Tongue (tissue), 2 donors: ENCODE data around the gene CLDN6. TPM values are rescaled to one million over a fixed set of nuclear protein-coding genes. Genes with fewer than 3 reads are reported as not detected.

Experiments used
- DNase-seq: peaks from one replicate; pipeline ENCODE4 v3.0.0-alpha.2; 2015
- total RNA-seq: library from RNA; depleted of rRNA; stranded (reverse); fragments of >200 nt; gene quantifications from one replicate; pipeline ENCODE4 v1.2.3, GENCODE V29; 2014

The CLDN6 gene
- total RNA-seq, 1 donor from 2014 or later: not detected

DNA sequence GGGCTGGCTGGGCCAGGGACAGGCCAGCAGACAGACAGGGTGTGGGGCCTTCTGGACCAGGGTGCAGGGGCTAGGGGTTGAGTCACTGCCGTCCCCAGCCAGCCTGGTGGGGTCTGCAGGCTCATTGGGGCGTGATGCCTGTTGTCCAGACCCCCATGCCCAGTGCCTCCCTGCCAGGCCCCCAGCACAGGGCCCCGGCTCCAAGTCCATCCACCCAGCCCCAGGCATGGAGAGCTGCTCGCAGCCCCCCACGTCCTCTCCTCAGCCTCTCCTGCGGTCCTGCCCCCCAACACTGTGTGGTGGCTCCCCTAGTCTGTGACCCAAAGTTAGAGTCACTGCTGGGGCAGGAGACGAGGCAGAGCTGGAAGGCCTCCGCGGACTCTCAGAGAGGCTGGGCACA lies 30.7 kb downstream of the CLDN6 start:
- no peak for DNase-seq

DNA sequence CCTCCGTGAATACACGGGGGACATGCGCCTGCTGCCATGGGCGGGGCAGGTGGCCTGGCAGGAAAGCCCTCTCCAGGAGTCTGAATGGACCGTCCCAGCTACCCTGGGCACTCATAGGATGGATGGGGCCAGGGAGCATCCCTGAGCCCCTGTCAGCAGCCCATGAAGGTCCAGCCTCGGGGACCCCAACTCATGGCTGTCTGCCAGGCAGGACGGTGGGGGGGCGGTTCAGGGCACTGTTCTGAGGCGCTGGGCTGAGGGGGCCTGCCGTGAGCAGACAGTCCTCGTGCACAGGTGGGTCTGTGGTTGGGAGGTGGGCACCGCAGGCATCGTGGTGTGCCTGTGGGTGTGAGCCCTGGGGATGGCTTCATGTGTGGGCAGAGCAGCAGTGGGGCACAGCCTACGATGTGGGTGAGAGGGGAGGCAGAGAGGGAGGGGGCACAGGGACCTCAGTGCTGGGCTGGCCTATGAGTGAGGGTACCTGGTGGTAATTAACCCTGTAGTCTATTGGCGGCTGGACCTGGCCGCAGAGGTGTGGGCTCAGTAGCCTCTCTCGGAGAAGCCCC lies 31.3 kb downstream of the CLDN6 start:
- no peak for DNase-seq

GRCh38 chr16:2985893-2986355 lies 32.1 kb downstream of the CLDN6 start:
- DNase-seq: peak; percentile 51

DNA sequence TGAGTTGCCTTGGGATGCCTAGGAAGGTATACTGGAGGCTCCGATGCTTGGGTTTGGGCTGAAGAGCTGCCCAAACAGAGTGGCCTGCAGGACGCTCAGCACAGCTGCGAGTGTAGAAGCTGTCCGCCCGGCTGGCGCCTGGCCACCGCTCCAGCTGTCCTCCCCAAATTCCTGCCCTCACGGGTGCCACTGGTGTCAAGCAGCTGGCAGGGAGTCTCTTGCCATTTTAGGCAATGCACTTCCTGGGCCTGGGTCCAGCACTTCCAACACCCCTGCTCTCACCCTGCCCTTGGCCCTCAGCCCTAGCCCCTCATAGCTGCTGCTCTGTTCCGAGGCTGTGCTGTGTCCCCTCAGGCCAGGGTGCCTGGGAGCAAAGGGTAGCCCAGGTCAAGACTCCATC lies 32.5 kb downstream of the CLDN6 start:
- peak; percentile 96 for DNase-seq

DNA sequence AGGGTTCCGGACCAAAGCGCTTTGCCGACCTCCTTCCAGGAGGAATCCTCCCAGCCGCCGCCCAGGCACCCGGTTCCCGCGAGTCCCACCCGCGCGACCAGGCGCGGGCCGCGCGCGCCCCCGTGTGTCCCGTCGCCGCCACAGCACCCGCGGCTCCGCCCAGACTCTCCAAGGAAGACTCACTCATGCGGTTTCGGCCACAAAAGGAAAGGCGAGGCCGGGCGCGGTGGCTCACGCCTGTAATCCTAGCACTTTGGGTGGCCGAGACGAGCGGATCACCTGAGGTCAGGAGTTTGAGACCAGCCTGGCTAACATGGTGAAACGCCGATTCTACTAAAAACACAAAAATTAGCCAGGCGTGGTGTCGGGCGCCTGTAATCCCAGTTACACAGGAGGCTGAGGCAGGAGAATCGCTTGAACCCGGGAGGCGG lies 34.3 kb downstream of the CLDN6 start:
- peak; percentile 85 for DNase-seq

- DNase-seq: no peak
These were observed 35.6 kb downstream of the CLDN6 start for GRCh38 chr16:2982402-2982801.

- DNase-seq: no peak
These were observed 36.1 kb downstream of the CLDN6 start for GRCh38 chr16:2981899-2982250.

GRCh38 chr16:2981177-2981898 lies 36.6 kb downstream of the CLDN6 start:
- no peak for DNase-seq

DNA sequence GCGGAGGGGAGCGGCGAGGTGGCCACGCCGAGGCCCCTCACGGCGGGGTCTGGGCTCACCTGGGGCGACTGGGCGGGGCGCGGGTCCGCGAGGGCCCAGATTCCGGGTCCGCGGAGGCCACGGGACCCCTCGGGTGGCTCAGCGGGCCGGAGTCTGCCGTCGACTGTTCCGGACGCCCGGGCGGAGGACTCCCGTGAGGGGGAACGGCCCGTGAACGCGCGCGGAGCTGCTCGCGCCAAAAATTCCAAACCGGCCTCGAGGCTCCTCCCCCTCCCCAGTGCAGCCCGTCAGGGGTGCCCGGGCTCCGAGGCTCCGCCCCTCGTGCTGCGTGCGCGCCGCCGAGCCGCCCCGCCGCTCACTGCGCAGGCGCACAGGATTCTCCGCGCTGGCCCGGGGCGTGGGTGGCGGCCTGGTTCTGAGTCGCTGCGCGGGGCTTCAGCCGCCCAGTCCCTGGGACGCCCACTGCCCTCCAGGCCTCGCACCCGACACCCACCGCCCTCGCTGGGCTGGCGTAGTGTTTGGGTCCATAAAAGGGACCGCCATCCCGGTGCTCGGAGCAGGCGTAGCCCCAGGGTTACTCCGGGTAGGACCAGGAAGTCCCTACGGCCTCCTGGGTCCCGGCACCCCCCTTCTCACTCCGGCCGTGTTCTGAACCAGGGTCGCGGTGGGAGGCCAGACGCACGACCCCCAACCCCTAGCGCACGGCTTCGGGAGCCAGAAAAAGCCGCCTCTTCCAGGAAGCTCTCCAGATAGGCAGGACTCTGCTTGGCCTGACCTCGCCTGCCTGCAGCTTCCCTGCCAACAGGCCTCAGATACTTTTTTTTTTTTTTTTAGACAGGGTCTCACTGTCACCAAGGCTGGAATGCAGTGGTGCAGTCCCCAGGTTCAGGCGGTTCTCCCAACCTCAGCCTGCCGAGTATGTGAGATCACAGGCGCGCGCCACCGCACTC lies 37.5 kb downstream of the CLDN6 start, which contains the start of gene PKMYT1:
Gene PKMYT1, minus strand, starts transcription at position 220 of the 950 bp plus-strand sequence. CDS start 789 bp downstream, outside the sequence.
- DNase-seq: peak; percentile 97

DNA sequence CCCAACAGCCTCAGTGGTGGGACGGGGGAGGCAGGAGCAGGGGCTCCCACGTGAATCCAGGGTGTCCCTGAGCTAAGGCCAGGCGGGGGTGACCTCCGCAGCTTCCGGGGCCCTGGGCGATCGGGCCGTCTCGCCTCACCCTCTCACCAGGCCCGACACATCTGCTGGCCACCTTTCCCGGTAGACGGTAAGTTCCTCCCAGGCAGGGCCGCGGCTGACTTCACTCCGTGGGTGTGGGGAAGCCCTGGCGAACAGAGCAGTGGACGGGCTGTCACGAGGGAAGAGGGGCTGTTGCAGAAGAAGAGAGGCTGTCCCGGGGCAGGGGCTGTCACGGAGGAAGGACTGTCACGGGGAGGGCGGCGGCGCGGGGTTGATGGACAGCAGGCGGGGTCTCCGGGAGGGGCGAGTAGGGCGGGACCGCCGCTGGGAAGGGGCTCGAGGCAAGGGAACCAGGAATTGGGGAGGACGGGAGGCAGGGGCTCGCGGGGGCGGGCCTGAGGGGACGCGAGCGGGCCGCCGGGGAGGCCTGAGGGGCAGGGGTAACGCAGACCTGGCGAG lies 38.2 kb downstream of the CLDN6 start:
- DNase-seq: no peak

DNA sequence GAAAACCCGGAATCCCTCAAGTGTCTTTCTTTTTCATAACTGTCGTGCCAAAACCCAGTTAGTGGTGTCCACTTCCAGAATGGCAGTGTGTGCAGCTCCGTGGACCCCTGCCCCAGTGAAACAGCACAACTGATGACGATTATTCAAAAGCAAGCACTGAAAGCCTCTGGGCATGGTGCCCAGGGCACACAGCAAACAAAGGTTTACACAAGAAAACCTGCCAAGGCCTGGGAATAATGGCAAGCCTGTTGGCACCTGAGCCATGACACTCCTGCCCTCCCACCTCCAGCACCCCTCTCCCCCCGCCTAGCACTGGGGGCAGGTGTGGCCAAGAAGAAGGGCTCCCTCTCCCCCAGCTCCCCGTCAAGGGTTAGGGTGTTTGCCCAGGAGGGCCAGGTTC lies 40.5 kb downstream of the CLDN6 start:
- DNase-seq: no peak

DNA sequence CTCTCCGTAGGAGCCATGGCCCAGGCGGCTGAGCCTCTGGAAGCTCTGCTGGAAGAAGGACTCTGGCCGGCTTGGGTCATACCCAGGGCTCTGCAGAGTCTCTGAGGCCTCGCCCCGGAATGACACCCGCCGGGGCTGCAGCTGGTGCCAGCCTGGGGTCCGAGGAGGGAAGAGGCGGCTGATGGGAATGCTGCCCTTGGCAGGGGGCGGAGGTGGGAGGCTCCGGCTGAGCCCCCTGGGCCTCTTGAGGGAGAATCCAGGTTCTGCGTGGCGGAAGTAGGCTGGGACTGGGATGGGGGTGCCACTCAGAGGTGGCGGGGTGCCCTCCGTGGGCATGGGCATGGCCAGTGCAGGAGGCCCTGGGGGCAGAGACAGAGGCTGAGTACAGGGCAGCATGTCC lies 41.3 kb downstream of the CLDN6 start:
- DNase-seq: no peak

- no peak for DNase-seq
These were observed 41.8 kb downstream of the CLDN6 start for GRCh38 chr16:2976201-2976600.

- no peak for DNase-seq
These were observed 42.7 kb downstream of the CLDN6 start for GRCh38 chr16:2975161-2975795.

DNA sequence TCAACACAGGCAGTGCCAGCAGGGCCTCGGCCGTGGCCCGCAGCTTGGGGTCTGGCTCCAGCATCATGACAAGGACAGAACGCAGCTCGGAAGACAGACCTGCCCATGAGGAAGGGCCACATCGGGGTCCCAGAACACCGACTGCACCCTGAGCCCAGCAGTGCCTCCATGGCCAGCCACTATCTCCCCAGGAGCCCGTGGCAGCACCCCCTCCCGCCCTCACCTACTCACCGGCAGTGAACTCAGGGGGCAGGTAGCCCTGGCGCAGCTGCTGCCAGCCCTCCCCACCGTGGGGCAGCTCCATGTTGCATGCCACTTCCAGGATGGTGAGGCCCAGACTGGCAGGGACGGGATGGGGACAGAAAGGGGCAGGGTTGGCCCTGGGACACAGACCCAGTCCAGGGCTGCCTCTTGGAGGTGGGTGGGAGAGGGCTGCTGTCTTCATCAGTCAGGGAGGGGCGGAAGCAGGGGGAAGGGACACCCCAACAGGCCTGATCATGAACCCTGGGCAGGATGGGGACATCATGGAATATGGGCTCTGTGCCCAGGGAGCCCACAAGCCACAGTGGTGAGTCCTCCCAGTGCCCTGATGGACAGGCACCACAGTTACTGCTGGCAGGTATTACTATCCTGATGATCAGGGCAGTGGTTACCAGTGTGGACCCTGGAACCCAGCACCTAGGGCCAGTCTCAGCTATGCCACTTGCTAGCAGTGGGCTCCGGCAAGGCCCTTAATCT lies 43.5 kb downstream of the CLDN6 start:
- DNase-seq: no peak

GRCh38 chr16:2973605-2974318 lies 44.2 kb downstream of the CLDN6 start:
- no peak for DNase-seq

DNA sequence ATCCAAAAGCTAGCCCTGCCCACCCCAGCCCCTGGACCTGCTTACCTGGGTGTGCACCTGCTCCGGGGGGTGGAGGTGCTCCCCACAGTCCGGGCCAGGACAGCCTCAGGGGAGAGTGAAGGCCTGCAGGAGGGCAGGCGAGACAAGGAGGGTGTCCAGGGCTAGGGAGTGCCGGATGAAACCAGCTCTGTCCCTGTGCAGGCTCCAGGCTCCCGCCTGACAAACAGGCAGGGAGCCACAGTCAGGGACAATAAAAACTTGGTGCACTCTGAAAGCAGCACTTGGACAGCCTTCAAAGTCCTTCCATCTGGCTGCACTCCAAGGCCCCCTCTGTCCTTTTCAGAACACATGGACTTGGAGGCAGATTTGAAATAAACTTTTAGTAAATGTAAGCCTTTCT lies 44.9 kb downstream of the CLDN6 start:
- DNase-seq: no peak

- no peak for DNase-seq
These were observed 45.8 kb downstream of the CLDN6 start for GRCh38 chr16:2971985-2972784.

DNA sequence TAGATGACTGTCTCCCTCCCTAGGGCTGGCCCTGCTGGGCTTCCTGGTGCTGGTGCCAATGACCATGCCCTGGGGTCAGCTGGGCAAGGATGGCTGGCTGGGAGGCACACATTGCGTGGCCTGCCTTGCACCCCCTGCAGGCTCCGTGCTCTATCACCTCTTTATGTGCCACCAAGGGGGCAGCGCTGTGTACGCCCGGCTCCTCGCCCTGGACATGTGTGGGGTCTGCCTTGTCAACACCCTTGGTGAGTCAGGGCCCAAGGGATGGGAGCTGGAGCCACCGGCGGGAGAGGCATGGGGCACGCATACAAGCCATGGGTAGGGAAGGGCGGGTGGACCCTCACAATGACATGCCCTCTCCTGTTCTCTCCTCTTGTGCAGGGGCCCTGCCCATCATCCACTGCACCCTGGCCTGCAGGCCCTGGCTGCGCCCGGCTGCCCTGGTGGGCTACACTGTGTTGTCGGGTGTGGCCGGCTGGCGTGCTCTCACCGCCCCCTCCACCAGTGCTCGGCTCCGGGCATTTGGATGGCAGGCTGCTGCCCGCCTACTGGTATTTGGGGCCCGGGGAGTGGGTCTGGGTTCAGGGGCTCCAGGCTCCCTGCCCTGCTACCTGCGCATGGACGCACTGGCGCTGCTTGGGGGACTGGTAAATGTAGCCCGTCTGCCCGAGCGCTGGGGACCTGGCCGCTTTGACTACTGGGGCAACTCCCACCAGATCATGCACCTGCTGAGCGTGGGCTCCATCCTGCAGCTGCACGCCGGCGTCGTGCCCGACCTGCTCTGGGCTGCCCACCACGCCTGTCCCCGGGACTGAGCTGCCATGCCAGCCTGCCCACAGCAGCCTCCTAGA lies 46.6 kb downstream of the CLDN6 start:
- no peak for DNase-seq
